HG03565 (cell line): Measurements from ENCODE around the gene SYTL4.

Experiments used
- ATAC-seq: cut with Tn5 transposase; IDR thresholded peaks from one replicate; pipeline ENCODE4 v1.9.1; 2021; ENCODE audit warnings: mild to moderate bottlenecking, moderate library complexity; ENCODE audit not compliant: unreplicated experiment

Gene SYTL4

DNA sequence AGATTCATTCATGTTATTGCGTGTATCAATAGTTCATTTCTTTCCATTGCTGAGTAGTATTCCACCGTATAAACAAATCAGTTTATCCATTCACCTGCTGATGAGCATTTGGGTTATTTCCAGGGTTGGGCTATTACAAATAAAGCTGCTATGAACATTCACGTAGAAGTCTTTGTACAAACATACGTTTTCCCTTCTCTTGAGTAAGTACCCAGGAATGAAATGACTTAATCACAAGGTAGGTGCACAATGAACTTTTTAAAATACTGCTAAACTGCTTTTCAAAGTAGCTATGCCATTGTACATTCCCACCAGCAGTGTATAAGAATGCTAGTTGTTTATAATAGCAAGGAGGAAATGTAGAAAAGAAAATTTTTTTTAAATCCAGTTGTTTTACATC, 35.9 kb downstream of the SYTL4 start:
- no peak for ATAC-seq

GRCh38 chrX:100695302-100695701, 36.6 kb downstream of the SYTL4 start:
- no peak for ATAC-seq

- peak; percentile 68 for ATAC-seq
Observed at GRCh38 chrX:100687546-100687945, 44.4 kb downstream of the SYTL4 start.

DNA sequence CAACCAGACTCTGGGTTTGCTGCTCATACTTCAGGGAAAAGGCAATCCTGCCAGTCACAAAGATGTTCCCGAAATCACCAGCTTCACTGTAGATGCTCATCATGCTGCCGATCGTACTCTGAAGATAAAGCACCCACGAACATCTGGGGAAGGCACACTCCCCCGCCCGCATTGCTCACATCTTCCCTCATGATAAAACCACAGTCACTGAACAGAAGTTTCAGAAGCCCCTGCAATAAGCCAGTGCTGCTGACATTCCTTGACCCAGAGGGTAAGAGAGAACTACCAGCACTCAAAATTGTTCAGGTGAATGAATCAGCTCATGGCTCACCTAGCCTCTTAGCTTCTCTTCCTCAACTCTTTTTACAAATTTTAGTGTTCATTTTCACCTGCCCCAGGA, 44.8 kb downstream of the SYTL4 start:
- ATAC-seq = peak; percentile 39

- no peak for ATAC-seq
Observed at GRCh38 chrX:100685997-100686305, 46.0 kb downstream of the SYTL4 start.

DNA sequence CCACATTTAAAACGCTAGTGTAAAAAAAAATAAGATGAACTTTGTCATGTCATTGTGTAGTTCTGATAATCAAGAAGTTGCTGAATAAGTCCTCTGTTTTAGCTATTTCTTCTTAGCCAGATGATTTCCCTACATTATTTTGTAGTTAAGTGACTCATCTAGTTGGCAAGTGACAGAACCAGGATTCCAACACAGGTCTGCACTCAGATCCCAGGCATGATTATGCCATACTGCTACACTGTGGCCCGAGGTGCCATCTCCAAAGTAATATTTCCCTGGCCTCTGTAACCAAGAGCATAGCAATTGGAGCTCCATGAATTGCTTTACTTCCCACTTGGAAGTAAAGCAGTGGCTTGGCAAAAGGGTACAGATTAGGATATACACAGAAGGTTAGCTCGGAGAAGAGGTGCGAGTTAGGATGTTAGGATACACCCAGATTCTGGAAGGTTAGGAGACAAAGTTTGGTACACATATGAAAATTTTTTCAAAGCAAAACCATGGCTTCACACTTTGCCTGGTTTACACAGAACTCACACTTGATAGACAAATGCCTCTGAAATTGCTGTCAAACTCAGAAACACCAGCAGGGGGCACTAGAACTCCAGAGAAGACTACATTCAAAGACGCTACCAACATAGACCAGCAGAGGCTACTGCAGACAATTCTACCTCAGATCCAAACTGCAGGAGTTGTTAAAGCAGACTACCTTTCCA, 46.5 kb downstream of the SYTL4 start:
- ATAC-seq = peak; percentile 68

- ATAC-seq = no peak
Observed at GRCh38 chrX:100682939-100683338, 49.0 kb downstream of the SYTL4 start.

DNA sequence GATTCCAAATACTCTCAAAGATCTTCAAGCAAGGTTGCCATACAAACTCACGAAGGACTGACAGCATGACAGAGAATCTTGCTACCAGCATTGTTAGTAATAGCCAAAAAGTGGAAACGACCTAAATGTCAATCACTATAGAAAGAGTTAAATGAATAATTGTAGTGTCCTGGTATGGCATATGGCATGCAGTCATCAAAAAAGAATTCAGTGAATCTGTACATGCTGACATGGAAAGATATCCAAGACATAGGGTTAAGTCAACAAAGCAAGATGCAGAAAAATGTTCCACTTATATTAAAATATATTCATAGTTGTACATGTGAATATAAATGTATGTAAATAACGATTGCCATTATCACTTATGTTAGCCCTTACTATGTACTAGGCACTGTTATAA, 50.3 kb downstream of the SYTL4 start:
- ATAC-seq = no peak

- no peak for ATAC-seq
Observed at GRCh38 chrX:100680756-100681155, 51.2 kb downstream of the SYTL4 start.

- no peak for ATAC-seq
Observed at GRCh38 chrX:100677611-100678181, 54.2 kb downstream of the SYTL4 start.

GRCh38 chrX:100674705-100675104, 57.2 kb downstream of the SYTL4 start:
- no peak for ATAC-seq

DNA sequence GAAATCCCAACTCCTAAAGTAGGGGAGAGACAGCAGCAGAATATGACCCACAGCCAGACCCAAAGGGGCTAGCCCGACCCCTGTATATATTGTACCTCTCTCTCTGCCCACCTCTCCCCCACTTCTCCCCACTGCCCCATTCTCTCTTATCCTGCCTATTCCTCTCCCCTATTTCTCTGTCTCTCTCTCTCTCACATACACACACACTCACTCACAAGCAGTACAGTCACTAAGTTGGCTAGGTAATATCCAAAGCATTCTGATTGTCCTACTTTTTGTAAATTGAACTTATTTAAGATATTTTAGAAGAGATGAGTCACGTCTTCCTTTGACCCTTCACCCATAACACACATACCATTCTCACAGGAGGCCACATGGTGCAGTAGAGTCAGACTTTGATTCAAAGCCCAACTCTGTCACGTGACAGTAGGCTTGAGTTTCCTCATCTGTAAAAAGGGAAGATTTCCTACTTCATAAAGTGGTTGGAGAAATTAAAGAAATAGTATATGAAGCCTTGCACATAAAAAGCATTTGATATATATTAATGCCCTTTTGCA, 58.4 kb downstream of the SYTL4 start:
- no peak for ATAC-seq

DNA sequence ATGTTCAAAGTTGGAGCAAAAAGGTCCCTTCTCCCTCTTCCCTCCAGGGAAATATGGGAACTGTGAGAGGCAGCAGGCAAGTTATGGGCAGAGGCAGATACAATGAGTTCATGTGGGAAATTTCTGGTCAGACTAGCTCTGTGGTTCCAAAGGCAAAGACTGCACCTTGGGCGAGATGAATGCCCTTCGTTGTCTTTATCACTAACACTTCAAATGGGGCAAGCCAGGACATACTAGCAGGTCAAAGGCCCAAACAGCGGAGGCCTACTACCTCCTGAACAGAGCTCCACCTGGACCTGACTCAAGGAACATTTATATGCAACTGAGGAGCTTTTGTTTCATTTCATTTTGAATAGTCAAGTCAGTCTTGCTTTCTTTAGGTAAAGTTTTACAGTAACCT, 59.0 kb downstream of the SYTL4 start:
- no peak for ATAC-seq

DNA sequence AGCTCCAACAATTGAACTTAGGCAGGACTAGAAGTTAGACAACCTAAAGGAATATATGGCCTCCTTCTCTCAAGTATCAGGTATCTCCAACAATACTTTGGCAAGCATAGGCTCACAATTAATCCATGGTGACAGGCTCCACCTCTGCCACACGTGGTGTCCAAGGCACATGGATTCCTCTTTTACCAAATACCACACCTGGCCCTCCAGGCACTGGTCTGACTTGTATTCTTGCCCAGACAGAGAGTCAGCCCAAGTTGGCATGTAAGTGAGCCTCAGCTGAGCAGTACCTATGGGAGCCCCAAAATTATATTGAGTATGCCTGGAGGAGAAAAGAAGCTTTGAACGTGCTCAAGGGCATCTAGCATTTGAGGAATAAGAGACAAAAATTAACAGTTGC, 68.3 kb downstream of the SYTL4 start:
- no peak for ATAC-seq

- no peak for ATAC-seq
Observed at GRCh38 chrX:100662796-100663195, 69.1 kb downstream of the SYTL4 start.

GRCh38 chrX:100662170-100662569, 69.8 kb downstream of the SYTL4 start:
- no peak for ATAC-seq

DNA sequence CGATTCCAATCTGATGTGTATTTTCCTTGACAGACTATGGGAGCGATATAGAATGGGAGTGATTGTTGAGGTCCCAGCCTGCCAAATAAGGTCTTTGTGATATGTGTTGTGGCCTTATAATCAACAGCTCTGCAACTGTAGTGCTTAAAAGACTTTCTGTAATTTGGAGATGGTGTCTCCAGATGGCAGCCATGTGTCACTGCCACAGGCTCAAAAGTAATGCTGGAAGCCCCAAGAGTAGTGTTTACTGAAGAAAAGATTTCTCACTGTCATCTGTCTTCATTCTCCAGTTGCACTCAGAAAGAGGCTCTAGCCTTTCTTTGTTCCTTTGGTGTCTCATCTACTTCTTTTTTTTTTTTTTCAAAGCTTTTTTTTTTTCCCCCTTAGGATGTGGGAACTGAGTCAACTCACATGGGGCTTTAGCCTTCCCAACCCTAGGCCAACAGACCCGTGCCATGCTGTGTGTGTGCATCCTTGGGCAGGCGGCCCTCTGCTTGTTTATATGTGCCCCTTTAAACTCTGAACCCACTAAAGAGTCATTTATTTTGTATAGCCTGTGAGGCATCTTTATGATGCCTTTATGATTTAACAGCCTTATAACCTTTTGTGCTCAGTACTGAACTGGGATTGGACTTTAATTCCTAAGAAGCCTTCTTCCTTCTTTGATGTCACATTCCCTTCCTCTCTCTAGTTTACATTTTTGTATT, 72.3 kb downstream of the SYTL4 start:
- no peak for ATAC-seq

GRCh38 chrX:100658941-100659381, 73.0 kb downstream of the SYTL4 start:
- no peak for ATAC-seq

GRCh38 chrX:100654261-100654660, 77.7 kb downstream of the SYTL4 start:
- ATAC-seq = no peak

DNA sequence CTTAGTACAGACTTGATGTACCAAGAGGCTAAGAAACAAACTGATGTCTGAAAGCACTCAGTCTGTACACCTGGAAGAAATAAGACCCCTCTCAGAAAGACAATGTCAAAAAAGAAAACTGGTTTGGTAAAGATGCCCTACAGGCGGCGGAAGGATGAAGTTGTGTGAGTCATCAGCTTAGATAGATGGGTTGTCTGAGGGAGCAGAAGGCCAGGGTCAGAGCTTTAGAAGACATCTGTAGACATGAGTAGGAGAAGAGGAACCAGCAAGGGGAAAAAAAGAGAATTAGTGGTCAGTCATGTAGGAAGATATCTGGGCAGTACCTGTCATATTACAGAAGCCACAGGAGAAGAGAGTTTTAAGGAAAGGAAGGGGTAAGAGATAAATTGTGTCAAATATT, 79.7 kb downstream of the SYTL4 start:
- ATAC-seq = no peak

GRCh38 chrX:100650841-100651240, 81.1 kb downstream of the SYTL4 start:
- no peak for ATAC-seq
